Brain microvascular endothelial cell (primary cell): Measurements from ENCODE around the gene CNEP1R1.
"Not testable (repeated sequence)": the region's sequence is repeated elsewhere in the genome, so short reads cannot be mapped to it uniquely, and the experiment has no call there.

ENCODE experiments used
- DNase-seq: peaks from one replicate; pipeline ENCODE4 v3.0.0-alpha.2; 2020
- H3K27ac ChIP-seq: fragments of 250-450 bp; sonication (Bioruptor Pico); 2 replicates; pipeline ENCODE4 v1.5.1; 2020; ENCODE audit warnings: mild to moderate bottlenecking, moderate library complexity
- H3K27me3 ChIP-seq: fragments of 250-450 bp; sonication (Bioruptor Pico); replicated peaks from 2 replicates; pipeline ENCODE4 v1.5.1; 2020; ENCODE audit warnings: mild to moderate bottlenecking
- H3K36me3 ChIP-seq: fragments of 250-450 bp; sonication (Bioruptor Pico); replicated peaks from 2 replicates; pipeline ENCODE4 v1.5.1; 2020; ENCODE audit warnings: mild to moderate bottlenecking
- H3K4me3 ChIP-seq: 2 replicates; pipeline ENCODE4 v1.5.1; 2011; ENCODE audit warnings: low read depth, mild to moderate bottlenecking, control low read depth, low read length, moderate library complexity
- CTCF ChIP-seq: IDR thresholded peaks from 2 replicates; pipeline ENCODE4 v1.5.1; 2011; ENCODE audit warnings: low read depth, mild to moderate bottlenecking, moderate library complexity, low read length, control low read depth, inconsistent platforms; ENCODE audit errors: missing control alignments
- in situ Hi-C: cut with HindIII; loops from 2 replicates; pipeline ENCODE4 v1.10.0; 2017; ENCODE audit warnings: low sequenced_read_pairs, low pct_ligation_motif_present

Gene CNEP1R1

GRCh38 chr16:50010212-50010611, 14.8 kb upstream of the CNEP1R1 start:
- no peaks in the 10 kb centered on the region for H3K36me3 ChIP-seq
- H3K27ac ChIP-seq, result no peak overlapping the region
- TF ChIP-seq CTCF, result no peak
- in situ Hi-C loops, result no loop called here
- no peaks in the 10 kb centered on the region for H3K27me3 ChIP-seq
- no peak overlapping the region for H3K4me3 ChIP-seq
- no peak for DNase-seq

- in situ Hi-C loops, result no loop called here
- H3K4me3 ChIP-seq, result no peak overlapping the region
- H3K36me3 ChIP-seq, result no peaks in the 10 kb centered on the region
- H3K27ac ChIP-seq, result no peak overlapping the region
- no peaks in the 10 kb centered on the region for H3K27me3 ChIP-seq
- TF ChIP-seq CTCF, result no peak
- DNase-seq, result no peak
These were observed 13.3 kb upstream of the CNEP1R1 start for GRCh38 chr16:50011707-50012106.

- Histone ChIP-seq H3K36me3 (no peaks in the 10 kb centered on the region), H3K27ac (no peak overlapping the region), H3K27me3 (no peaks in the 10 kb centered on the region), H3K4me3 (no peak overlapping the region)
- TF ChIP-seq CTCF, result no peak
- in situ Hi-C loops, result no loop called here
- no peak for DNase-seq
These were observed 12.8 kb upstream of the CNEP1R1 start for GRCh38 chr16:50012182-50012581.

- H3K36me3 ChIP-seq, H3K4me3 ChIP-seq, H3K27ac ChIP-seq, H3K27me3 ChIP-seq, in situ Hi-C loops, DNase-seq: not testable (repeated sequence)
These were observed 10.8 kb upstream of the CNEP1R1 start for GRCh38 chr16:50014211-50014610.

GRCh38 chr16:50015631-50016030, 9.4 kb upstream of the CNEP1R1 start:
- TF ChIP-seq CTCF, result no peak
- in situ Hi-C loops, result no loop called here
- no peak overlapping the region for H3K4me3 ChIP-seq

GRCh38 chr16:50017553-50017952, 7.5 kb upstream of the CNEP1R1 start:
- TF ChIP-seq CTCF, result no peak
- Histone ChIP-seq H3K4me3 (no peak overlapping the region), H3K27me3 (no peaks in the 10 kb centered on the region), H3K27ac (no peak overlapping the region), H3K36me3 (no peaks in the 10 kb centered on the region)
- no peak for DNase-seq
- in situ Hi-C loops, result no loop called here

More at GRCh38 chr16:50015631-50016030, 9.4 kb upstream of the CNEP1R1 start:
- Histone ChIP-seq H3K27me3 (no peaks in the 10 kb centered on the region), H3K36me3 (no peaks in the 10 kb centered on the region), H3K27ac (no peak overlapping the region)
- DNase-seq, result no peak
